Heart left ventricle (tissue), 13 donors: ENCODE results near the gene CATSPERD.

Experiments used
- POLR2A ChIP-seq, 2 donors: fragments of 450-650 bp; IDR thresholded peaks; one replicate each; pipeline ENCODE4 v1.6.1; 2017; ENCODE audit warnings: antibody characterized with exemption in 2 of 2, mild to moderate bottlenecking in 2 of 2, moderate library complexity in 2 of 2
- TF ChIP-seq, protein P1 (sequence below), 12 donors: fragments of 200-600 bp; sonication (generic) in 4 of 12; IDR thresholded peaks; one replicate each; pipeline versions ENCODE4 v1.5.0 to v1.8.0; 2018 to 2022; ENCODE audit warnings: antibody characterized with exemption in 12 of 12, mild to moderate bottlenecking in 5 of 12
- donor health status: ischemic (EF 13 %, LVEDD 7.1; RV severe dilation, severe dysfunction).
- donor health status: DM: no; HTN: yes; CAD: no.
- donor health status: DM: no; HTN: no; CAD: no.
- donor health status: ischemic (EF 25% LVEDD 6.9; RV normal size, moderate dysfunction).
- donor health status: ischemic (EF 25% LVEDD 5.7; RV mildly dilated, moderate dysfunction).
- donor health status: ischemic (EF 35%, LVEDD 5.7; RV mildly dilated, moderate dysfunction).
- donor health status: nonischemic (EF 11% LVEDD 7.7; RV severe dilation, severe dysfunction).
- donor health status: DM: yes; HTN: yes; CAD: no.
- donor health status: PGD.
- donor health status: ischemic (EF 29% LVEDD 5.4; RV normal size, mild dysfunction).
- donor health status: nonischemic (EF 23%, LVEDD 6.1; RV moderate dilation, normal function).

DNA sequence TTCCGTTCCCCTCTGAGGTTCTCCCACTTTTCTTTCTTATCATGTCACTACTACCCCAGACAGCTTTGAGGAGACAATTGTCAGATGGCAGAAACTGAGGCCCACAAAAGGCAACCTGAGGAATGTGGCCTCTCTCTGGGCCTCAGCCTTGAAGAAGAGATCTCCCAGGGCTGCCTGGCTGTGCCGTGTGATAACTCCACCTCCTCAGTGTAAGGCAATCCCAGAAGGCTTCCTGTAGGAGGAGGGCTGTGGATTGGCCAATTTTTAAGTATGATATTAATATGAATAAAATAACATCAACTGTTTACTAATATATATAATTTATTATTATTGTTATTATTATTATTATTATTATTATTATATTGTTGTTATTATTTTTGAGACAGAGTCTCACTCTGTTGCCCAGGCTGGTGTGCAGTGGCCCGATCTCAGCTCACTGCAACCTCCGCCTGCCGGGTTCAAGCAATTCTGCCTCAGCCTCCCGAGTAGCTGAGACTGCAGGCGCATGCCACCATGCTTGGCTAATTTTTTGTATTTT is 75.0 kb downstream of the CATSPERD start:
- TF ChIP-seq POLR2A (IDR thresholded peaks at IDR 0.05), result no peak
- TF ChIP-seq, protein P1, sequence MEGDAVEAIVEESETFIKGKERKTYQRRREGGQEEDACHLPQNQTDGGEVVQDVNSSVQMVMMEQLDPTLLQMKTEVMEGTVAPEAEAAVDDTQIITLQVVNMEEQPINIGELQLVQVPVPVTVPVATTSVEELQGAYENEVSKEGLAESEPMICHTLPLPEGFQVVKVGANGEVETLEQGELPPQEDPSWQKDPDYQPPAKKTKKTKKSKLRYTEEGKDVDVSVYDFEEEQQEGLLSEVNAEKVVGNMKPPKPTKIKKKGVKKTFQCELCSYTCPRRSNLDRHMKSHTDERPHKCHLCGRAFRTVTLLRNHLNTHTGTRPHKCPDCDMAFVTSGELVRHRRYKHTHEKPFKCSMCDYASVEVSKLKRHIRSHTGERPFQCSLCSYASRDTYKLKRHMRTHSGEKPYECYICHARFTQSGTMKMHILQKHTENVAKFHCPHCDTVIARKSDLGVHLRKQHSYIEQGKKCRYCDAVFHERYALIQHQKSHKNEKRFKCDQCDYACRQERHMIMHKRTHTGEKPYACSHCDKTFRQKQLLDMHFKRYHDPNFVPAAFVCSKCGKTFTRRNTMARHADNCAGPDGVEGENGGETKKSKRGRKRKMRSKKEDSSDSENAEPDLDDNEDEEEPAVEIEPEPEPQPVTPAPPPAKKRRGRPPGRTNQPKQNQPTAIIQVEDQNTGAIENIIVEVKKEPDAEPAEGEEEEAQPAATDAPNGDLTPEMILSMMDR (IDR thresholded peaks at IDR 0.05), result no peak
